ENCODE data around the gene CDC16.

DNA sequence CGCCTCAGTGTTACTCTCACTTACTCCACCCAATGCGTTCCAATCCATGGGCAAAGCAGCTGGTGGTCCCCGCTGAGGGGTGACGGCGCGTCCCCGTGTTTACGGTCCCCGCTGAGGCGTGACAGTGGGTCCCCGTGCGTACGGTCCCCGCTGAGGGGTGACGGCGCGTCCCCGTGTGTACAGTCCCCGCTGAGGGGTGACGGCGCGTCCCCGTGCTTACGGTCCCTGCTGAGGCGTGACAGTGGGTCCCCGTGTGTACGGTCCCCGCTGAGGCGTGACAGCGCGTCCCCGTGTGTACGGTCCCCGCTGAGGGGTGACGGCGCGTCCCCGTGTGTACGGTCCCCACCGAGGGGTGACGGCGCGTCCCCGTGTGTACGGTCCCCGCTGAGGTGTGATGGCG is 36.1 kb upstream of the CDC16 start:
- TF ChIP-seq RCOR1 (IDR thresholded peaks at IDR 0.05; ENCODE audit: insufficient replicate concordance, low read length) (no peak), CEBPB (IDR thresholded peaks at IDR 0.05; ENCODE audit: low read depth, low read length) (no peak), POLR2A (IDR thresholded peaks at IDR 0.05; ENCODE audit: low read depth, low read length) (no peak), MXI1 (IDR thresholded peaks at IDR 0.05; ENCODE audit: borderline replicate concordance, low read depth, low read length) (no peak), CTCF (conservative IDR thresholded peaks at IDR 0.05; ENCODE audit: low read depth, low read length) (no peak)

Measured in IMR-90 (cell line).